Muscle layer of duodenum (tissue), 2 donors: ENCODE results near the gene PSMD13.
A peak's percentile ranks its signal among the peaks of the same experiment; 100 is the strongest.

Experiments used
- H3K27ac ChIP-seq: one replicate; pipeline ENCODE4 v1.7.0; 2013; ENCODE audit warnings: mild to moderate bottlenecking, low read length
- H3K27me3 ChIP-seq: one replicate; pipeline ENCODE4 v1.7.0; 2013; ENCODE audit warnings: low read depth, mild to moderate bottlenecking, control low read depth, low read length
- H3K36me3 ChIP-seq, 2 donors: one replicate each; pipeline ENCODE4 v1.7.0; 2013; ENCODE audit warnings: low read length in 2 of 2, control low read depth in 1 of 2, mild to moderate bottlenecking in 1 of 2; ENCODE audit not compliant: insufficient read depth in 2 of 2, control insufficient read depth in 1 of 2
- H3K4me1 ChIP-seq, 2 donors: one replicate each; pipeline ENCODE4 v1.7.0; 2013; ENCODE audit warnings: low read length in 2 of 2, mild to moderate bottlenecking in 2 of 2, control low read depth in 1 of 2, moderate library complexity in 1 of 2; ENCODE audit not compliant: insufficient read depth in 2 of 2, control insufficient read depth in 1 of 2
- H3K4me3 ChIP-seq, 2 donors: one replicate each; pipeline ENCODE4 v1.7.0; 2013; ENCODE audit warnings: low read length in 2 of 2, low read depth in 1 of 2, mild to moderate bottlenecking in 1 of 2
- H3K9me3 ChIP-seq, 2 donors: one replicate each; pipeline ENCODE4 v1.7.0; 2013; ENCODE audit warnings: low read length in 2 of 2, control low read depth in 1 of 2, mild to moderate bottlenecking in 1 of 2; ENCODE audit not compliant: control insufficient read depth in 1 of 2
- donor health status: healthy.

PSMD13 gene

GRCh38 chr11:199004-199581, 37.7 kb upstream of the PSMD13 start:
- Histone ChIP-seq H3K9me3 (no peaks in the 10 kb centered on the region), H3K27ac (no peak overlapping the region), H3K27me3 (no peaks in the 10 kb centered on the region), H3K36me3 (peaks cover 13 to 24% of the 10 kb centered on the region in 2 donors), H3K4me1 (no peaks in the 10 kb centered on the region), H3K4me3 (no peak overlapping the region)

GRCh38 chr11:199782-200181, 37.0 kb upstream of the PSMD13 start:
- Histone ChIP-seq H3K9me3 (no peaks in the 10 kb centered on the region), H3K27ac (no peak overlapping the region), H3K4me3 (no peak overlapping the region), H3K27me3 (no peaks in the 10 kb centered on the region), H3K4me1 (peaks cover 0 to 5% of the 10 kb centered on the region in 2 donors), H3K36me3 (peaks cover 17 to 31% of the 10 kb centered on the region in 2 donors)

- peaks cover 22 to 38% of the 10 kb centered on the region in 2 donors for H3K36me3 ChIP-seq
Measured at GRCh38 chr11:200224-201003, 36.4 kb upstream of the PSMD13 start.

GRCh38 chr11:201966-202365, 34.8 kb upstream of the PSMD13 start:
- Histone ChIP-seq H3K27ac (no peak overlapping the region), H3K27me3 (no peaks in the 10 kb centered on the region), H3K4me3 (no peak overlapping the region), H3K9me3 (no peaks in the 10 kb centered on the region), H3K36me3 (peaks cover 24 to 41% of the 10 kb centered on the region in 2 donors), H3K4me1 (peaks cover 9 to 21% of the 10 kb centered on the region in 2 donors)

More at GRCh38 chr11:200224-201003, 36.4 kb upstream of the PSMD13 start:
- H3K4me1 ChIP-seq: peaks cover 0 to 11% of the 10 kb centered on the region in 2 donors
- H3K9me3 ChIP-seq: no peaks in the 10 kb centered on the region
- no peak overlapping the region for H3K4me3 ChIP-seq
- no peak overlapping the region for H3K27ac ChIP-seq
- no peaks in the 10 kb centered on the region for H3K27me3 ChIP-seq

- no peaks in the 10 kb centered on the region for H3K9me3 ChIP-seq
- H3K27me3 ChIP-seq: no peaks in the 10 kb centered on the region
- no peak overlapping the region for H3K27ac ChIP-seq
- H3K4me1 ChIP-seq: peaks cover 9 to 21% of the 10 kb centered on the region in 2 donors
- H3K36me3 ChIP-seq: peaks cover 24 to 41% of the 10 kb centered on the region in 2 donors
- H3K4me3 ChIP-seq: no peak overlapping the region
Measured at GRCh38 chr11:202490-202889, 34.3 kb upstream of the PSMD13 start.

- no peak overlapping the region for H3K27ac ChIP-seq
- H3K4me1 ChIP-seq: peaks cover 9 to 21% of the 10 kb centered on the region in 2 donors
- peaks cover 24 to 49% of the 10 kb centered on the region in 2 donors for H3K36me3 ChIP-seq
- H3K27me3 ChIP-seq: no peaks in the 10 kb centered on the region
- H3K9me3 ChIP-seq: no peaks in the 10 kb centered on the region
- no peak overlapping the region for H3K4me3 ChIP-seq
Measured at GRCh38 chr11:203056-203944, 33.5 kb upstream of the PSMD13 start.

- Histone ChIP-seq H3K36me3 (peaks cover 24 to 50% of the 10 kb centered on the region in 2 donors), H3K9me3 (no peaks in the 10 kb centered on the region), H3K27me3 (no peaks in the 10 kb centered on the region), H3K4me1 (peaks cover 9 to 22% of the 10 kb centered on the region in 2 donors), H3K27ac (no peak overlapping the region), H3K4me3 (no peak overlapping the region)
Measured at GRCh38 chr11:203945-204586, 32.7 kb upstream of the PSMD13 start.

GRCh38 chr11:204587-205109, 32.1 kb upstream of the PSMD13 start:
- no peak overlapping the region for H3K4me3 ChIP-seq
- H3K27ac ChIP-seq: no peak overlapping the region
- H3K4me1 ChIP-seq: peaks cover 14 to 28% of the 10 kb centered on the region in 2 donors
- no peaks in the 10 kb centered on the region for H3K27me3 ChIP-seq
- H3K9me3 ChIP-seq: no peaks in the 10 kb centered on the region
- peaks cover 27 to 50% of the 10 kb centered on the region in 2 donors for H3K36me3 ChIP-seq

GRCh38 chr11:205221-206001, 31.4 kb upstream of the PSMD13 start:
- peaks cover 35 to 55% of the 10 kb centered on the region in 2 donors for H3K36me3 ChIP-seq
- H3K27me3 ChIP-seq: no peaks in the 10 kb centered on the region
- H3K4me3 ChIP-seq: peak overlapping the region; percentile 85 to 93
- H3K9me3 ChIP-seq: no peaks in the 10 kb centered on the region
- peak overlapping the region; percentile 99 for H3K27ac ChIP-seq
- peaks cover 19 to 36% of the 10 kb centered on the region in 2 donors for H3K4me1 ChIP-seq

GRCh38 chr11:206002-206384, 30.8 kb upstream of the PSMD13 start:
- Histone ChIP-seq H3K9me3 (no peaks in the 10 kb centered on the region), H3K36me3 (peaks cover 40 to 55% of the 10 kb centered on the region in 2 donors), H3K4me3 (peak overlapping the region; percentile 85 to 93), H3K27me3 (no peaks in the 10 kb centered on the region), H3K4me1 (peaks cover 19 to 41% of the 10 kb centered on the region in 2 donors), H3K27ac (peak overlapping the region; percentile 99)
